GM23248 (cell line): Measurements from ENCODE around the gene OR2G6.

Experiments
- EZH2 ChIP-seq: fragments of 200-600 bp; sonication (generic); IDR thresholded peaks from 2 replicates; pipeline ENCODE4 v1.6.1; 2018; ENCODE audit warnings: antibody characterized with exemption, mild to moderate bottlenecking; ENCODE audit not compliant: insufficient read depth, poor library complexity, severe bottlenecking
- EZH2phosphoT487 ChIP-seq: fragments of 200-600 bp; sonication (generic); IDR thresholded peaks from 2 replicates; pipeline ENCODE4 v1.6.1; 2018; ENCODE audit warnings: antibody characterized with exemption, moderate library complexity, mild to moderate bottlenecking, low read depth; ENCODE audit not compliant: insufficient read depth

DNA sequence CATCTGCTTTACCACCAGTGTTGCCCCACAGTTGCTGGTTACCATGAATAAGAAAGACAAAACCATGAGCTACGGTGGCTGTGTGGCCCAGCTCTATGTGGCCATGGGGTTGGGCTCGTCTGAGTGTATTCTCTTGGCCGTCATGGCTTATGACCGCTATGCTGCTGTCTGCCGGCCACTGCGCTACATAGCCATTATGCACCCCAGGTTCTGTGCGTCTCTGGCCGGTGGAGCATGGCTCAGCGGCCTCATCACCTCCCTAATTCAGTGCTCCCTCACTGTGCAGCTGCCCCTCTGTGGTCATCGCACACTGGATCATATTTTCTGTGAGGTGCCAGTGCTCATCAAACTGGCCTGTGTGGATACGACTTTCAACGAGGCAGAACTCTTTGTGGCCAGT, 14.0 kb downstream of the OR2G6 start:
- TF ChIP-seq EZH2, result no peak
- no peak for TF ChIP-seq EZH2phosphoT487
